Natural killer cell treated with Interleukin-12 subunit alpha and Interleukin-12 subunit beta and Interleukin-15 and Interleukin-18, amount 100 ng/mL, for 72 hours (primary cell): ENCODE results near the gene LPGAT1. TPM values are rescaled to one million over a fixed set of nuclear protein-coding genes. Genes with fewer than 3 reads are reported as not detected.

Experiments
- total RNA-seq, 2 donors: library from RNA; stranded (reverse); gene quantifications; one replicate each; pipeline ENCODE4 v1.2.3, GENCODE V29; 2022

LPGAT1 gene
- total RNA-seq, 2 donors from 2014 or later: 27.2 to 54.3 TPM

Other genes with a start within 250 kb of the LPGAT1 start
- gene NEK2, start 155.1 kb downstream of the LPGAT1 start, total RNA-seq: 10 to 100 TPM; 12.8 to 25.2 TPM
- gene INTS7, start 204.8 kb upstream of the LPGAT1 start, total RNA-seq: 10 to 100 TPM; 32.9 to 41.8 TPM
- gene DTL, start 205.0 kb upstream of the LPGAT1 start, total RNA-seq: 10 to 100 TPM; 43.2 to 90.3 TPM